H7 (cell line): ENCODE measurements around the gene IFIT3. TPM values are rescaled to one million over a fixed set of nuclear protein-coding genes. Genes with fewer than 3 reads are reported as not detected.
A peak's percentile ranks its signal among the peaks of the same experiment; 100 is the strongest.

Experiments
- DNase-seq: peaks from one replicate; pipeline ENCODE4 v3.0.0; 2012
- H3K27me3 ChIP-seq: 2 replicates; pipeline ENCODE4 v1.6.0; 2011; ENCODE audit warnings: mild to moderate bottlenecking, low read length; ENCODE audit not compliant: control insufficient read depth, insufficient read depth
- H3K36me3 ChIP-seq: replicated peaks from 2 replicates; pipeline ENCODE4 v1.5.1; 2011; ENCODE audit warnings: low read length; ENCODE audit not compliant: control insufficient read depth, insufficient read depth
- H3K4me3 ChIP-seq: 2 replicates; pipeline ENCODE4 v1.5.1; 2011; ENCODE audit warnings: low read depth, mild to moderate bottlenecking, control low read depth, low read length, moderate library complexity; ENCODE audit not compliant: insufficient read depth
- total RNA-seq: library from RNA; depleted of rRNA; stranded (reverse); fragments of >200 nt; shearing (Covaris generic); gene quantifications from 2 replicates; pipeline ENCODE4 v1.2.3, GENCODE V29; 2014

IFIT3 gene
- total RNA-seq, 1 experiment from 2014 or later = 0.45 TPM

DNA sequence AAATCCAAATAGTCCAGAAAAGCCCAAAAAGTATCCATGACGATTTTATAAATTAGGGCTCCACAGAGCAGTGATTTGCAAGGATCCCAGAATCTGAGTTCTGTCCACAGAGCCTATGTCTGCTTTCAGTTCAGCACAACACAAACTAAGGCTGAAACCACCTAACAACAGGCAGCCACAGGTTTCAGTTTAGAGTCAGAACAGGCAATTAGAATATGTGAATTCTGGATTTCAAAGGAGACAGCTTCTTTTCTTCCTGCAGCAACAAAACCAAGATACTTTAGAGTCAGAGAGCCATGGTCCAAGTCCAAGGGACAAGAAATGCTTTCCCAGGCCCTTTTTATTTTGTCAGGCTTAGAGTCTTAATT, 23.6 kb downstream of the IFIT3 start:
- Histone ChIP-seq H3K36me3 (no peaks in the 10 kb centered on the region), H3K4me3 (no peak overlapping the region), H3K27me3 (no peaks in the 10 kb centered on the region)
- no peak for DNase-seq

DNA sequence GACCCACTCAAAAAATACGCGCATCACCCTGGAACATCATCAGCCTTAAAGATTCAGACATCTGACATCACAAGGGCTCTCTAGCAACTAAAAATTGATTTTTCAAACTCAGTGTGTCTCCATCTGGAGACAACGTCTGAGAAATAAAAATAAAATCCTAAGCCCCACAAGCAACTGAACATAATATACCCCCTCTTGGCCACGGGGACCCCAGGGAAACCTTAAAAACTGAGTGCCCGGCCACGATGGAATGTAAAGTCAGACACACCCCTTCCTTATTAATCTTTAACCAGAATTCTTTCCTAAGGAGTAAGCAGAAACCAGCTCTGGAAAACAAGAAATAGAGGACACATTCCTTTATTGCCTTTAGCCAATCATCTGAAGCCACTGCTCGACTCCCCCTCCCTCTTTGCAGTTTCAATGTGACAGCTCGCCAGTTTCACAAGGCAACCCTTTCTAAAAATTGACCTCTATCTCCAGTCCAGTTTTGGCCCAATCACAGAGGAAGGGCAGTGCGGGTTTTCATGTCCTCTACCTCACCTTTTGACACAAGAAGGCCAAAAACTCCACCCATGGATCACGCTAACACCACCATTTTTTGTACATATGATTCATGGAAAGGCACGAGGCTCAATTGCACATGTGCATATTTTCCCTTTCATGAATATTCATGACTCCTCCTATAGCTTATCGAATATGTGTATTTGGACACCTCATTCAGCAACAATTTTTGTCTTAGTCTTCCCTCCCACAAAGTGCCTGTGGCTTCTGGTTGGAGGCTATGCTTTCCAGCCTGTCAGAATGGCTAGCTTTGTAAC, 24.2 kb downstream of the IFIT3 start:
- no peak overlapping the region for H3K4me3 ChIP-seq
- H3K36me3 ChIP-seq = no peaks in the 10 kb centered on the region
- no peaks in the 10 kb centered on the region for H3K27me3 ChIP-seq
- no peak for DNase-seq

DNA sequence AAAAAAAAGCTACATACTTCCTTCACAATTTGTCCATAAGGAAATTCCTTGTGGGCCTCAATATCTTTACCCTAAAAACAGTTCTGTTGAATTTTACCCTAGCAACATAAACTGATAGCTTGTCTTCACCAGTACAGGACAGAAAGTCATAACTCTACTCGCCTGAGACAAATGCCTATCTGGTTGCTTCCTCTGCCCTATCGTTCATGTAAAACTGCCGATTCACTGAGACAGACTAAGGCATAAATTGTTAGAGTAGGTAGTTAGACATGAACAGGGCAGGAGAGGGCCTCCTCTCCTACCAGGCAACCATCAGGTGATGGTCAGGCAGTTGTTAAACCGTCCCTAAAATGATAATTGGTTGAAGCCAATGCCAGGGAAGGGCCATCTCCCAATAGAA, 25.0 kb downstream of the IFIT3 start:
- Histone ChIP-seq H3K4me3 (no peak overlapping the region), H3K36me3 (no peaks in the 10 kb centered on the region), H3K27me3 (no peaks in the 10 kb centered on the region)
- DNase-seq = no peak

DNA sequence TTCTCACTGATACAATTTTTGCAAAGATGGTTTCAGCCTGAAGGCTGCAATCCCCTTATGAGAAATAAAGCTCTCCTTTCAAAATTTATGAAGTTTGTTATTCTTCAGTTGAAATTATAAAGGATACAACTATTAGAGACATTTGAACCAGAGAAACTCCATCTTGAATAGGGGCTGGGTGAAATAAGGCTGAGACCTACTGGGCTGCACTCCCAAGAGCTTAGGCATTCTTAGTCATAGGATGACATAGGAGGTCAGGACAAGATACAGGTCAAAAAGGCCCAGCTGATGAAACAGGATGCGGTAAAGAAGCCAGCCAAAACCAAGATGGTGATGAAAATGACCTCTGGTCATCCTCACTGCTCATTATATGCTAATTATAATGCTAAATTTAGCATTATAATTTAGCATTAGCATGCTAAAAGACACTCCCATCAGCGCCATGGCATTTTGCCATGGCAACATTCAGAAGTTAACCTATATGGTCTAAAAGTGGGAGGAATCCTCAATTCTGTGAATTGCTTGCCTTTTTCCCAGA, 27.7 kb downstream of the IFIT3 start:
- Histone ChIP-seq H3K36me3 (no peaks in the 10 kb centered on the region), H3K4me3 (no peak overlapping the region), H3K27me3 (no peaks in the 10 kb centered on the region)
- DNase-seq = no peak

DNA sequence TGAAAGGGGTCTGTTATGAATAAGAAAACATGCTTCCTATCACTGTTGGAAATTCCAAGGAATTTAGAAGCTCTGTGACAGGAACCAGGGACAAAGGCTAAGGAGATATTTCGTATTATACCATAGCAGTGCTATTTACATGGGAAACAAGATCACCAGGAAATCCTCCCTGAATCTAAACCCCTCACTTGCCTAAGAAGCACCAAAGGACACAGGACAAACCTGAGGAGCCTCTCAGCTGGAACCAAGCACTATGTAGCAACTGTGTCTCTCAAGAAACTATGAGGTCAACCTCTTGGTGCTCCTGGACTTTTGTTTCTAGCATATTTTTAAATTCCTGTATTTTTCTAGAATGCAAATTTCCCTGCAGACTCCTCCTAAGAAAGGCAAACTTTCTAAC, 29.3 kb downstream of the IFIT3 start:
- DNase-seq = no peak
- H3K27me3 ChIP-seq = no peaks in the 10 kb centered on the region
- H3K36me3 ChIP-seq = no peaks in the 10 kb centered on the region
- no peak overlapping the region for H3K4me3 ChIP-seq

DNA sequence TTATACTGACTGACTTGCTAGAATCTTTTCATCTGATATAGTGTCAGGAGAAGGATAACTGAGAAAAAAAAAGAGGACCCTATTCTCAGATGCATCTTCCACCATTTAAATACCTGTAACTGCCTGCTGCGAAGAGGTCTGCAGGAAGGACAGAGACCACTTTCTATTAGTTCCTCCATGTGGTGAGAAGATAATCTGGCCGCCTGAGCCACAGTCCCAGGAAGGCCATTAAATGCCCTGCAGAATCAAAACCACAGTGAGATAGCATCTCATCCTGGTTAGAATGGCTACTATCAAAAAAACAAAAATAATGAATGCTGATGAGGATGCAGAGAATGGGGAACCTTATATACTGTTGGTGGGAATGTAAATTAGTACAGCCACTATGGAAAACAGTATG, 30.2 kb downstream of the IFIT3 start:
- no peak for DNase-seq
- H3K36me3 ChIP-seq = no peaks in the 10 kb centered on the region
- no peaks in the 10 kb centered on the region for H3K27me3 ChIP-seq
- H3K4me3 ChIP-seq = no peak overlapping the region

DNA sequence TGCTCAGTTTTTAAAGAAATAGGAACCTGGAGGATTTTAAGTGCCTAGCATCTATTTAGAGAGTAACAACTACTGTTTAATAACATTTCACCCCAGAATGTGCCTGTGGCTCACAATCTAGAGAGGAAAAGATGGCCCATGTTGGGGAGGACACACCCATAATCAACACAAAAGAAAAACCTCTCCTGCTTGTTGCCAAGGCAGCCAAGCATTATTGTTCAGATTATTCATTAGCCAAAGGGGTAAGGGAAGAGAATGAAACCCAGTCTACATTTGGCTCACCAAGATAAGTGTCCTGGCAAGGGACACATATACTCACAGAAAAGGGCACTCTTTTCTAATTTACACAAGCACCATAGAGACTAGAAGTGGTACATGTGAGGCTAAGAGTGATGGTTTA, 32.4 kb downstream of the IFIT3 start:
- no peak for DNase-seq
- H3K27me3 ChIP-seq = no peaks in the 10 kb centered on the region
- H3K4me3 ChIP-seq = no peak overlapping the region
- no peaks in the 10 kb centered on the region for H3K36me3 ChIP-seq

DNA sequence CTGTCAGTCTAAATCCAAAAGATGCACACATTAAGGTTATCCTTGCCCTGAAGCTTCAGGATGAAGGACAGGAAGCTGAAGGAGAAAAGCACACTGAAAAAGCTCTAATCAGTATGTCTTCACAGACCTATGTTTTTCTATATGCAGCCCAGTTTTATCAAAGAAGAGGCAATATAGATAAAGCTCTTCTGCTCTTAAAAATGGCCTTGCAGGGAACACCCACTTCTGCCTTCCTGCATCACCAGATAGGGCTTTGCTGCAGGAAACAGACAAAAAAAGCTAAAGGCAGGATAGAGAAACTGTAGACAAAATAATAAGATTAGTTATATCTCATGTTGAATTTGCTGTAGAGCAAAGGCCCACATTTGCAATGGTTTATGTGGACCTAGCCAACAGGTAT, 35.1 kb downstream of the IFIT3 start:
- Histone ChIP-seq H3K4me3 (no peak overlapping the region), H3K27me3 (no peaks in the 10 kb centered on the region), H3K36me3 (no peaks in the 10 kb centered on the region)
- no peak for DNase-seq

DNA sequence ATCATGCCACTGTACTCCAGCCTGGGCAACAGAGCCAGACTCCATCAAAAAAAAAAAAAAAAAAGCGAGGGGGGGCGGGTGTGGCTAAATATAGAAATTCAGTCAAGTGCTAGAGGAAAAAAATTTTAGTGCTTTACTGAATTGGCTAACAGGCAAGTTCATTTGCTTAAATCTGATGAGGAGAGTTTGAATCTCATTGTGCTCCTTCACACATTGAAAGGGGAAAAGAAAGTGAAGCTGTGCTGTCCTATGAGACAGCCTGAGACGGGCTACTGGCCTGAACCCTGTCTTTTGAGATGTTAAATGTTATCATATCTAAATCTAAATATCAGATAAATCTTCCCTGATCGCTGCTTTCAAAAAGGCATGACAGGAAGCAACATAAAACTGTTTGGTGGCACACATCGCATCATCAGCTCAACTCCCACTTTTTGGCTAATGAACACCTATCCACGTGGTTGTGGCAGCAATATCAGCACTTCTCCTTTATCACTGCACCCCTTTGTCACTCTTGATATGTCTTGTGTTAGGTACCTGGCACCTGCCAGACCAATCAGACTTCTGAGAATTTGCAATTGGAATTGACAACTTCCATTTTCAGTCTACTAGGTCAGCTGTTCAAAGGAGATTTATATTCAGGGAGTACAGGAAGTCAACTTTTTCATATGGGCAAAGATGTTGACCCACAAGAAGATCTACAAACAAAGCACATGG, 36.1 kb downstream of the IFIT3 start:
- Histone ChIP-seq H3K4me3 (no peak overlapping the region), H3K27me3 (no peaks in the 10 kb centered on the region), H3K36me3 (no peaks in the 10 kb centered on the region)
- no peak for DNase-seq

DNA sequence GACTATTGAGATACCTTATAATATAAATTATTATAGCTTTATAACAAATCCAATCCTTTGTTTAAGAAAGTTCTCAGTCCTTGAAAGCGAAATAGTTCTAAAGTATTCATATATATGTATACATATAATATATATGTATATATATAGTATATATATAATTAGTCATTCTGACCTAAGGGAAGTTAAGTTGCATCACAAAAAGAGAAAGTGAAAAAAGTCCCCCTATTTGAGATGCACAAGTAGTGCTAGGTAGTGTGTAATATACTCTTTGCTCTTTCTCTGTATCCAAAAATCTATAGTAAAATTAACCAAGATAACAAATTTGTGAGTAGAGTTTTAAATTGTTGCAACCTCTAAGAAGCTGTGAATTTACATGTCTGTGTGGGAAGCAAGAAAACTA, 36.7 kb downstream of the IFIT3 start:
- H3K36me3 ChIP-seq = no peaks in the 10 kb centered on the region
- DNase-seq = no peak
- no peak overlapping the region for H3K4me3 ChIP-seq
- no peaks in the 10 kb centered on the region for H3K27me3 ChIP-seq

DNA sequence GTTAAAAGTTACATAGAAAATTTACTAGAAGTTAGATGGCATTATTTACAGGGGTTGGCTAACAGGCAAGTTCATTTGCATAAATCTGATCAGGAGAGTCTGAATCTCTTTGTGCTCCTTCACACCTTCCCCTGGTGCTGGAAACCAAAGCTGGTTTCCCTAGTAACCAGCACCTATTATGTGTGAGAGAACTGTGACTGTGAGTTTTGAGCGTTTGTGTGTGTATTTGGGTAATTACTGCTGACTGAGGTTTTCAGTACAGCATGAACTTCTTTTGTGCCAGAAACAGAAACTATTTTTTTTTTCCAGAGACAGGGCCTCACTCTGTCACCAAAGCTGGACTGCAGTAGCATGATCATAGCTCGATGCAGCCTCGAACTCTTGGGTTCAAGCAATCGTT, 39.7 kb downstream of the IFIT3 start:
- no peak overlapping the region for H3K4me3 ChIP-seq
- H3K36me3 ChIP-seq = no peaks in the 10 kb centered on the region
- no peaks in the 10 kb centered on the region for H3K27me3 ChIP-seq
- no peak for DNase-seq

DNA sequence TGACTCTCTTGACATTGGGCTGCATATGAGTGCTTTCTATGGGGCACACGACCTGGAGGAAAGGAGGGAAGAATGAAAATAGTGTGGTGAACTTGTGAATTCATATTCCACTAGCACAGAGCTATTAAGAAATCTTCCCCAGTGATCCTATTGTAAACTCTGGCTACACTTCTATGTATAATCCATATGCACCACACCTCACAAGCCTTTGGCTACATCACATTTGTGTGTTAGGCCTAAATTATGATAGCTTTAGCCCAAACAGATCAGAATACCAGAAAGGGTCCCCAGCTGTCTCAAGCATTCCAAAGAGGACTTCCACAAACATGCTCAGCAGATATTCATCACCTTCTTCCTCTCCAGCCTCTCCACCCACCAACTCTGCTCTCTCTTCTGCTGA, 40.3 kb downstream of the IFIT3 start:
- H3K27me3 ChIP-seq = no peaks in the 10 kb centered on the region
- H3K36me3 ChIP-seq = no peaks in the 10 kb centered on the region
- H3K4me3 ChIP-seq = no peak overlapping the region
- no peak for DNase-seq

DNA sequence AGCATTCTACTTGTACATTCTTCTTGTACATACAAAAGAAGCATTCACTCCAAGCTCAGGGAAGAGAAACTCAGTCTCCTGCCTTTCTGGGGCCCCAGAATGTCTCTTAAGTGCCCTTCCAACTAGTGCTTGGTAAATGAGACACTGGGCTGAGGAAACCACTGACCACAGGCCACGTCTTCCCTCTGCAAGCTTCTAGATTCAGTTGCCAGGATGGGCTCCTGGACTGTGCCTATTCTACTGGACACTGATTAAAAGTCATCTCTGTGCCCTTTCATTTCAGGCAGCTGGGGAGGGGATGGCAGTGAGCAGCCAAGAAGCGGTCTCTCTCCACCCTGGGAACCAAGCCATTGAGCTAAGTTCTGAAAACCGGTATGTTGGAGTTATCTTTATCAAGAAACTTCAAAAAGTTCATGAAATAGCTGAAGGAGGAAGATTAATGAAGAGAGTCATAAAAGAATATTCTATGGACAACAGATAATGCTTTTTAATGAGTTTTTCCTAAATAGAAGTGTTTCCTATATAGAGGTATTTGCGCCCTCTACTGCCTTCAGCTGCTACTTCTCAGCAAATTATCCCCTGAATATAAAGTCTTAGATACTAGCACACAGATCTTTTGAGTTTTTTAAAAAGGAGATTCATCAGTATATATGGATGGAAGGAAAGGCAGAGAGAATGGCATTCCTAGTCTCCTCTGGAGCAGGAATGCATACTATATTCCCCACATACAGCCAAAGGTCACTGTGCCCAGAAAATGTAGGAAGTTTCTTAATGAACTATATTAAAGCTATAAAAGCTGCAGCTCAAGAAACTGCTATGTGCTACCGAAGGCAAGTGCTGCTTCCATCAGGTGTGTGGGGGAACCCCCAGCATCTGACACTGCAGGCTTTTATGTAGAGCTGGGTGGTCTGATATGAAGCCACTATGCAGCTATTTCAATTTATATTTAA, 41.6 kb downstream of the IFIT3 start:
- H3K36me3 ChIP-seq = no peaks in the 10 kb centered on the region
- DNase-seq = peak; percentile 36
- no peaks in the 10 kb centered on the region for H3K27me3 ChIP-seq
- H3K4me3 ChIP-seq = no peak overlapping the region

DNA sequence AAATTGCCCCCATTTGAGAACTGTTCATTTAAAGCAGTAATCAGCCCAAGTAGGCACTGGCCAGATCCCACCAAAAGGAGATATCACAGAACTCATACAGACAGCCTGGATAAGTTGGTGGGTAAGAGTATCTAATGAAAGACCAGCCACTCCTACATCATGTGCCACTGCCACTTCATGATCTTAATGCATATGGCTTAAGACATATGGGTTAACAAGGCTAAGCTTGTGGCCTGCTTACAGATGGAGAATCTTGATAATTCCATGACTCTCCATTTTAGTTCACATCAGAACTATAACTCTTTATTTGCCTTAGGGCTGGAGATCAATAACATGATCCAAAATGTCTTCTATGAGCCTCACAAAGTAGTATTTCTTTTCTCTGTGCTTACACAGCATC, 43.3 kb downstream of the IFIT3 start:
- Histone ChIP-seq H3K27me3 (no peaks in the 10 kb centered on the region), H3K36me3 (no peaks in the 10 kb centered on the region), H3K4me3 (no peak overlapping the region)
- no peak for DNase-seq
